Prostate gland (tissue), 2 donors: ENCODE results near the gene EPM2A.

Experiments
- CTCF ChIP-seq, 4 experiments: fragments of 200-600 bp in 2 of 4; fragments of 450-650 bp in 2 of 4; sonication (generic) in 2 of 4; IDR thresholded peaks; 1 replicate in 3 of 4; 2 replicates in 1 of 4; pipeline ENCODE4 v1.5.1; 2016 to 2019; ENCODE audit warnings: antibody characterized with exemption in 4 of 4, mild to moderate bottlenecking in 2 of 4, moderate library complexity in 2 of 4
- POLR2A ChIP-seq: fragments of 450-650 bp; IDR thresholded peaks from one replicate; pipeline ENCODE4 v1.6.1; 2016; ENCODE audit warnings: antibody characterized with exemption, mild to moderate bottlenecking
- POLR2AphosphoS5 ChIP-seq: sonication (generic); formaldehyde crosslinking; IDR thresholded peaks from one replicate; pipeline ENCODE4 v1.6.1; 2017; ENCODE audit warnings: antibody characterized with exemption

GRCh38 chr6:145627451-145627850, 107.9 kb downstream of the EPM2A start:
- TF ChIP-seq POLR2A = no peak
- TF ChIP-seq POLR2AphosphoS5 = no peak
- TF ChIP-seq CTCF (IDR thresholded peaks at IDR 0.05) = no peak
